ENCODE results near the gene C22orf23.
"Not testable (repeated sequence)": the region's sequence is repeated elsewhere in the genome, so short reads cannot be mapped to it uniquely, and the experiment has no call there.

C22orf23 gene

GRCh38 chr22:37971475-37972434 is 18.4 kb upstream of the C22orf23 start:
- peaks cover 34% of the 10 kb centered on the region for H3K36me3 Mint-ChIP-seq
- H3K4me3 Mint-ChIP-seq: no peak overlapping the region
- no peak overlapping the region for H3K27ac Mint-ChIP-seq
- ATAC-seq: no peak
- H3K4me1 Mint-ChIP-seq: peaks cover 15% of the 10 kb centered on the region
- H3K9me3 Mint-ChIP-seq: no peaks in the 10 kb centered on the region
- DNase-seq (ENCODE audit: low spot score in 2 of 2): no peak

DNA sequence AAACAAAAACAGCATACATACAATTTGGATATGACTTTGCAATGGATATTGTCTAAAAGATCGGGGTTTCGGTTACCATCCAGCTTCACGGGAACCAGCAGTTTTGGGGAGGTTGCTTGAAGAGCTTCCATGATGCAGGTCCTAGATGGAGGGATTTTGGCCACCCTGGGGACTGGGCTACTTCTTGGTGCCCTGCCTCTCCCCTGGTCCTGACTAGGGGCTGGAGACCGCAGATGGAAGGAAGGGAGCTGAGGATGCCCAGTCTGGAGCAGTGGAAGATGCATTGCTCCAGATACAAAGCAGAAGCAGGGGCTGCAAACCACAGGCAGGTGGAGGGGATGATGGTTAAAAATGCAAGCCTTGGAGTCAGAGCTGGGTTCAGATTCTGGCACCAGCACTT is 17.5 kb upstream of the C22orf23 start:
- H3K27ac Mint-ChIP-seq: no peak overlapping the region
- no peaks in the 10 kb centered on the region for H3K9me3 Mint-ChIP-seq
- peaks cover 43% of the 10 kb centered on the region for H3K36me3 Mint-ChIP-seq
- ATAC-seq (no peak), DNase-seq (ENCODE audit: low spot score in 2 of 2) (no peak)
- H3K4me1 Mint-ChIP-seq: peaks cover 15% of the 10 kb centered on the region
- no peak overlapping the region for H3K4me3 Mint-ChIP-seq

DNA sequence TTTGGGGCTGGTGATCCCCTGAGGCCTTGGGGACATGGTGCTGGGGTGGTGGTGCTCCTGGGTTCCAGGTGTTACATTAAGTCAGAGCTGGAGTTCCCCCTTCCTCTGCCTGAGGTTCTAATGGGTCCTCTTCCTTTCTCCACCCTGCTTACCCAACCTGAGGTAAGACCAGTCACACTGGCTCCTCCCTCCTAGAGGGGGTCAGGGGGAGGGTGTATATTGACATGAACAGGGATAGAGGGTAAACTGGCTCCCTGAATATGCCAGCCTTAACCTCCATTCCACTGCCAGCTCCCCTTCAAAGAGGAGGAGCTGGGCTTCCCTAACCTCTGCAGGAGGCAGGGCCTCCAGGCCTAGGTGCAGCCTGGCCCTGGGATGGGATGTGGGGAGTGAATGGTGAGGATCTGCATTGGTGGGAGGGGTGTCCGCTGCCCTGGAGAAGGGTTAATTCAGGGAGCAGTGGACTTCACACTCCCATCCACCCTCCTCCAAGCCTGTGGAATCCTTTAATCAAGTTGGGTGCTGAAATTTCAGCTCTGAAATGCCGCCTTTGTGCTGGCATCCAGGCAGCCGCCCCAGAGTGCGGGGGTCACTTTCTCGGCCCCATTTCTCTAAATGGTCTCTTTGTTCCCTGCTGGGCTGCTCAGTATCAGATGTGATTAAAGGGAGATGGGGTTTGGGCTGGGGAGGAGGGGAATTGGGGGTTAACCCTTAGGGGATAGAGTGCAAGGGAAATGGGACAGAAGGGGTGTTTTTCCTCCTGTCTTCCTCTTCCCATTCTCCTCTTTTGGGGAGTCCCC is 15.3 kb upstream of the C22orf23 start:
- no peak for DNase-seq (ENCODE audit: low spot score in 2 of 2)
- H3K4me3 Mint-ChIP-seq: no peak overlapping the region
- peaks cover 65% of the 10 kb centered on the region for H3K36me3 Mint-ChIP-seq
- H3K27ac Mint-ChIP-seq: peak overlapping the region; percentile 54
- no peak for ATAC-seq
- H3K9me3 Mint-ChIP-seq: no peaks in the 10 kb centered on the region
- peaks cover 5% of the 10 kb centered on the region for H3K4me1 Mint-ChIP-seq

DNA sequence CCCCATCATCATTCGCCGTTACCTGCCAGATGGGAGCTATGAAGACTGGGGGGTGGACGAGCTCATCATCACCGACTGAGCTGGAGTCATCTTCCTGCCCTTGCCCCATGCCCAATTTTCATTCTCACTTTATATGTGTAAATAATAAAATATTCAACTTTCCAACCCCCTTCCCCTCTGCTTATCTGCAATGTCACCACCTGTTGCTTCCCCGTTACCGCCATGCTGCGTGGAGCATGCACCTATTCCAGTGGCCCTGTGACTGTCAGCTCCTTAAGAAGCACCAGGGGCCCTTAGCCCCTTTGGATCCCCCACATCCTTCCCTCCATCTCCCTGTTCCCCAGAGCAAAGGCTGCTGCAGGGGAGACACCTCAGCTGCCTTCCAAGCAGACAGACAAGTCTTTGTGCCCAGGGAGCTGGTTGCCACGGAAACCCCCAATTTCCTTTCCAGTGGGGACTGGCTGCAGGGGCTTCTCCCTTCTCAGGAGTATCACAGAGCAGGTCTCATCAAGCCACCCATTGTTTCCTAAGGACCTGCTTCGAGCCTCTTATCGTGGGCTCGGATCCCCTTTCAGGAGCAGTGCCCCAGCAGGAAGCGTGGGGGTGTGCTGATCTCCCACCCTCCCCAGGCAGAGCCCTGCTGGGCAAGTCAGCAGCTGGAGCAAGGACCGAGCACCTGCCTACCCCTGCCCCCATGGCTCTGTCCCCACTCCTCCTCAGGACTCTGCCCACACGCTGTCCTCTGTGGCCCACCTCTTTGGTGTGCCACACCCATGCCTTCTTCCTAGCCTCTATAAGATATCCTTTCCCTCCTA is 14.4 kb upstream of the C22orf23 start:
- peaks cover 73% of the 10 kb centered on the region for H3K36me3 Mint-ChIP-seq
- DNase-seq (ENCODE audit: low spot score in 2 of 2) (no peak), ATAC-seq (no peak)
- no peak overlapping the region for H3K4me3 Mint-ChIP-seq
- H3K4me1 Mint-ChIP-seq: peaks cover 5% of the 10 kb centered on the region
- no peaks in the 10 kb centered on the region for H3K9me3 Mint-ChIP-seq
- peak overlapping the region; percentile 54 for H3K27ac Mint-ChIP-seq

DNA sequence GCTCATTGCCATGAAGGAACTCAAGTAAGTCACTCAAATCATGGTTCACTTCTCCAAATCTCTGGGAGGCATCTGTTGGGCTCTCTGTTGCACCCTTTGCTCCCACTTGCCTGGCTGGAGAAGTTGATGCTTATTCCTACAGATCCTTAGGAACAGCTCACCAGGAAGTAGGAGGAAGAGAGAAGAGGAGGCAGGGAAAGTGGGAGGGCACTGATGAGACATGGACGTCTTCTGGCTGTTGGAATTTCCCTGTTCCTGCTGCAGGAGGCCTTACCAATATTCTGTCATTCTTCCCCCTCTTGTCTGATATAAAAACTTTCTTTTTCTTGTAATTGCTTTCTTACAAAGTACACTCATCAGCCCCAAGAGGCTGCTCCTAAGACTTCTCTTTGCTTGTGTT is 13.7 kb upstream of the C22orf23 start:
- Mint-ChIP-seq H3K4me3 (no peak overlapping the region), H3K36me3 (peaks cover 80% of the 10 kb centered on the region), H3K9me3 (no peaks in the 10 kb centered on the region), H3K4me1 (peaks cover 5% of the 10 kb centered on the region), H3K27ac (peak overlapping the region; percentile 54)
- no peak for DNase-seq (ENCODE audit: low spot score in 2 of 2)
- no peak for ATAC-seq

- Mint-ChIP-seq H3K9me3 (no peaks in the 10 kb centered on the region), H3K36me3 (peaks cover 91% of the 10 kb centered on the region), H3K4me3 (no peak overlapping the region), H3K4me1 (peaks cover 5% of the 10 kb centered on the region), H3K27ac (no peak overlapping the region)
- ATAC-seq (no peak), DNase-seq (ENCODE audit: low spot score in 2 of 2) (no peak)
Observed at GRCh38 chr22:37965940-37966664, 12.7 kb upstream of the C22orf23 start.

GRCh38 chr22:37961062-37961461 is 7.7 kb upstream of the C22orf23 start:
- Mint-ChIP-seq H3K9me3 (no peaks in the 10 kb centered on the region), H3K36me3 (peaks cover 99% of the 10 kb centered on the region), H3K4me3 (no peak overlapping the region), H3K4me1 (peaks cover 21% of the 10 kb centered on the region), H3K27ac (peak overlapping the region; percentile 17)
- ATAC-seq (no peak), DNase-seq (ENCODE audit: low spot score in 2 of 2) (no peak)

- Mint-ChIP-seq H3K36me3 (peaks cover 87% of the 10 kb centered on the region), H3K4me1 (peaks cover 31% of the 10 kb centered on the region), H3K27ac (no peak overlapping the region), H3K4me3 (no peak overlapping the region), H3K9me3 (no peaks in the 10 kb centered on the region)
- ATAC-seq: no peak
- no peak for DNase-seq (ENCODE audit: low spot score in 2 of 2)
Observed at GRCh38 chr22:37959231-37959825, 5.9 kb upstream of the C22orf23 start.

- Mint-ChIP-seq H3K27ac (no peak overlapping the region), H3K4me3 (no peak overlapping the region), H3K36me3 (peaks cover 77% of the 10 kb centered on the region), H3K9me3 (no peaks in the 10 kb centered on the region), H3K4me1 (peaks cover 51% of the 10 kb centered on the region)
- no peak for DNase-seq (ENCODE audit: low spot score in 2 of 2)
- no peak for ATAC-seq
Observed at GRCh38 chr22:37957232-37957631, 3.8 kb upstream of the C22orf23 start.

GRCh38 chr22:37955825-37956397 is 2.5 kb upstream of the C22orf23 start:
- Mint-ChIP-seq H3K4me1 (peaks cover 51% of the 10 kb centered on the region), H3K36me3 (peaks cover 64% of the 10 kb centered on the region)
- not testable (repeated sequence) for H3K9me3 Mint-ChIP-seq; H3K4me3 Mint-ChIP-seq; ATAC-seq; DNase-seq (ENCODE audit: low spot score in 2 of 2); H3K27ac Mint-ChIP-seq

- H3K9me3 Mint-ChIP-seq: no peaks in the 10 kb centered on the region
- no peak for ATAC-seq
- peak overlapping the region; percentile 93 for H3K4me3 Mint-ChIP-seq
- DNase-seq (ENCODE audit: low spot score in 2 of 2): no peak
- H3K36me3 Mint-ChIP-seq: peaks cover 52% of the 10 kb centered on the region
- H3K27ac Mint-ChIP-seq: peak overlapping the region; percentile 97
- peaks cover 51% of the 10 kb centered on the region for H3K4me1 Mint-ChIP-seq
Observed at GRCh38 chr22:37954686-37955085, 1.3 kb upstream of the C22orf23 start.

GRCh38 chr22:37953062-37953436 is 352 bp downstream of the C22orf23 start:
- H3K9me3 Mint-ChIP-seq: no peaks in the 10 kb centered on the region
- DNase-seq (ENCODE audit: low spot score in 2 of 2): no peak
- peak overlapping the region; percentile 97 for H3K27ac Mint-ChIP-seq
- peak overlapping the region; percentile 93 for H3K4me3 Mint-ChIP-seq
- peak; percentile 62 for ATAC-seq
- peaks cover 44% of the 10 kb centered on the region for H3K4me1 Mint-ChIP-seq
- peaks cover 35% of the 10 kb centered on the region for H3K36me3 Mint-ChIP-seq

- H3K36me3 Mint-ChIP-seq: peaks cover 31% of the 10 kb centered on the region
- ATAC-seq; DNase-seq (ENCODE audit: low spot score in 2 of 2); H3K9me3 Mint-ChIP-seq: not testable (repeated sequence)
- peak overlapping the region; percentile 97 for H3K27ac Mint-ChIP-seq
- peaks cover 40% of the 10 kb centered on the region for H3K4me1 Mint-ChIP-seq
- peak overlapping the region; percentile 93 for H3K4me3 Mint-ChIP-seq
Observed at GRCh38 chr22:37952629-37953028, 772 bp downstream of the C22orf23 start.

DNA sequence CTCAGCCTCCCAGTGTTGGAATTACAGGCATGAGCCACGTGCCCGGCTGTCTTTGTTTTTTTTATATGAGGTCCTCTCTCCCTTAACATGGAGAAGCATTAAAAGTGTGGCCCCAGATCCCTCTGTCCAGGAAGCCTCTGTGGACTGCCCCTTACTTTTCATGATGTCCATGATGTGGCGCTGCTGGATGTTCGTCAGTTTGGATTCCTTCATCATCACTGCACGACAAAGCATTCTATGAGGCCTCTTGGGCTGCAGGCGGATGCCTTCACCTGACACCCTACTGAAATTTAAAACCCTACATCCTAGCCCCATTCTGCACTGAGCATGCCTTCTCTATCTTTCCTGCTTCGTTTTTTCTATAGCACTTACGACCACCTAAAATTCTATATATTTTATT is 2.1 kb downstream of the C22orf23 start:
- Mint-ChIP-seq H3K9me3 (no peaks in the 10 kb centered on the region), H3K36me3 (peaks cover 18% of the 10 kb centered on the region), H3K4me1 (peaks cover 30% of the 10 kb centered on the region), H3K27ac (no peak overlapping the region), H3K4me3 (no peak overlapping the region)
- DNase-seq (ENCODE audit: low spot score in 2 of 2) (no peak), ATAC-seq (no peak)
